Upper lobe of left lung (tissue), 6 donors: Measurements from ENCODE around the gene UBE2J2. TPM values are rescaled to one million over a fixed set of nuclear protein-coding genes. Genes with fewer than 3 reads are reported as not detected.

ENCODE experiments used
- ATAC-seq, 2 donors: fragments of 200-7000 bp; cut with Tn5 transposase; one replicate each; pipeline ENCODE4 v1.9.1; 2022; ENCODE audit warnings: mild to moderate bottlenecking in 2 of 2, moderate library complexity in 2 of 2; ENCODE audit not compliant: low FRiP score in 2 of 2
- DNase-seq, 2 donors: peaks; one replicate each; pipeline ENCODE4 v3.0.0-alpha.2; 2019 to 2020
- H3K27ac ChIP-seq, 4 donors: fragments of 200-600 bp; sonication (generic); one replicate each; pipeline ENCODE4 v1.5.1; 2016 to 2019
- H3K27me3 ChIP-seq, 4 donors: fragments of 200-600 bp; sonication (generic); one replicate each; pipeline ENCODE4 v1.5.1; 2017 to 2019
- H3K36me3 ChIP-seq, 4 donors: fragments of 200-600 bp; sonication (generic); one replicate each; pipeline ENCODE4 v1.5.1; 2016 to 2019
- H3K4me1 ChIP-seq, 4 donors: fragments of 200-600 bp; sonication (generic); one replicate each; pipeline ENCODE4 v1.5.1; 2018 to 2019
- H3K4me3 ChIP-seq, 4 donors: fragments of 200-600 bp; sonication (generic); one replicate each; pipeline ENCODE4 v1.5.1; 2017 to 2019; ENCODE audit warnings: mild to moderate bottlenecking in 2 of 4, moderate library complexity in 1 of 4
- H3K9me3 ChIP-seq, 4 donors: fragments of 200-600 bp; sonication (generic); one replicate each; pipeline ENCODE4 v1.5.1; 2018 to 2019
- EP300 ChIP-seq, 4 donors: sonication (generic); formaldehyde crosslinking; IDR thresholded peaks; one replicate each; pipeline ENCODE4 v1.5.1; 2017; ENCODE audit warnings: antibody characterized with exemption in 4 of 4, control low read depth in 2 of 4
- POLR2A ChIP-seq, 4 donors: fragments of 450-650 bp; IDR thresholded peaks; one replicate each; pipeline ENCODE4 v1.5.1; 2016 to 2017; ENCODE audit warnings: antibody characterized with exemption in 4 of 4, mild to moderate bottlenecking in 2 of 4
- POLR2AphosphoS5 ChIP-seq, 2 donors: sonication (generic); formaldehyde crosslinking; IDR thresholded peaks; one replicate each; pipeline ENCODE4 v1.5.1; 2017; ENCODE audit warnings: antibody characterized with exemption in 2 of 2
- WGBS, 2 donors: methylation state at CpG; one replicate each; pipeline ENCODE4 v1.1.5; 2017 to 2018; 5-methylcytosine and 5-hydroxymethylcytosine counted together
- total RNA-seq, 6 donors: library from RNA; depleted of rRNA in 4 of 6; stranded (reverse); fragments of >200 nt in 4 of 6; gene quantifications; one replicate each; pipeline versions ENCODE4 v1.1.0 to v1.2.1, GENCODE V29; 2016 to 2021
- TF ChIP-seq, protein P1 (sequence below), 6 experiments: fragments of 450-650 bp in 4 of 6; fragments of 200-600 bp in 2 of 6; sonication (generic) in 2 of 6; IDR thresholded peaks; one replicate each; pipeline ENCODE4 v1.5.1; 2016 to 2019; ENCODE audit warnings: antibody characterized with exemption in 6 of 6
- donor health status: DM: no; HTN: no; CAD: no; lungs with moderate emphysema.
- donor health status: DM: no; HTN: yes; CAD: no; lungs with severe emphysema.

Gene UBE2J2
- total RNA-seq, 6 donors from 2014 or later: 41.5 to 88.0 (median 50.5) TPM

DNA sequence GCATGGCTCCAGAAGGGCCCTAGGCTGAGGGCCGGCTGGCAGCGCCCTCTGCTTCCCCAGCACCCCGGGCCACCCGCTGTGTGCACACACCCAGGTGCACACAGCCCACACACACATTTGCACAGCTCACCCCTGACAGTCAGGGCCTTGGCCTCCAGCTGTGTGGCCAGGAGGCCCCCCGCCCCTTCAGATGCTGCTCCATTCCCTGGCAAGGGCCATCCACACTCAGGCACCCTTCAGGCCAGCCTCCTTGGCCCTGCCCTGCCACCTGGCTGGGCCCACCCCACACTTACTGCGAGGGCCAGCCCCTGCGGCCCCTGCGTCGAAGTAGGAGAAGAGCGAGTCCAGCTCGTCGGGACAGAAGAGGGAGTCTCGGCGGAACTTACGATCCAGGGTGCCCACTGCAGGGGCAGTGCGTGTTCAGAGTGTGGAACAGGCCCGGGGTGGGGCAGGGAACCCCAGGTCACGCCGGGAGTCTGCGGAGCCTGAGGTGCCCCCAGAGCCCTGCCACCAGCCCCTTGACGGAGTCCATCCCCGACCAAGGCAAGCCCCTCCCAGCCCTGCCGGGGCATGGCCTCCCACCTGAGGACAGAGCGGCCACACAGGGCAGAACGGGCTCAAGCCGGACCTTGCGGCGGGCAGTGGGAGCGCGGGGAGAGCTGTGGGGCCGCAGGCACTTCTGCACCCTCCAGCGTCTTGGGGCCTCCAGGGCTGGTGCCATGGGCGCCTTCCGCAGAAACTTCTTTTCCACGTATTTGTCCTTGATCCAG, 21.7 kb upstream of the UBE2J2 start:
- WGBS, 2 donors: 95 to 98% methylated on average over 14 to 31 of the region's 35 CpGs
- Histone ChIP-seq H3K27ac (no peak overlapping the region), H3K9me3 (no peaks in the 10 kb centered on the region), H3K4me3 (no peak overlapping the region), H3K36me3 (peaks cover 0 to 43% (median 16%) of the 10 kb centered on the region in 4 donors), H3K4me1 (peaks cover 0 to 14% (median 9%) of the 10 kb centered on the region in 4 donors), H3K27me3 (peaks cover 0 to 3% (median 0%) of the 10 kb centered on the region in 4 donors)
- TF ChIP-seq POLR2AphosphoS5 (IDR thresholded peaks at IDR 0.05): no peak
- TF ChIP-seq, protein P1, sequence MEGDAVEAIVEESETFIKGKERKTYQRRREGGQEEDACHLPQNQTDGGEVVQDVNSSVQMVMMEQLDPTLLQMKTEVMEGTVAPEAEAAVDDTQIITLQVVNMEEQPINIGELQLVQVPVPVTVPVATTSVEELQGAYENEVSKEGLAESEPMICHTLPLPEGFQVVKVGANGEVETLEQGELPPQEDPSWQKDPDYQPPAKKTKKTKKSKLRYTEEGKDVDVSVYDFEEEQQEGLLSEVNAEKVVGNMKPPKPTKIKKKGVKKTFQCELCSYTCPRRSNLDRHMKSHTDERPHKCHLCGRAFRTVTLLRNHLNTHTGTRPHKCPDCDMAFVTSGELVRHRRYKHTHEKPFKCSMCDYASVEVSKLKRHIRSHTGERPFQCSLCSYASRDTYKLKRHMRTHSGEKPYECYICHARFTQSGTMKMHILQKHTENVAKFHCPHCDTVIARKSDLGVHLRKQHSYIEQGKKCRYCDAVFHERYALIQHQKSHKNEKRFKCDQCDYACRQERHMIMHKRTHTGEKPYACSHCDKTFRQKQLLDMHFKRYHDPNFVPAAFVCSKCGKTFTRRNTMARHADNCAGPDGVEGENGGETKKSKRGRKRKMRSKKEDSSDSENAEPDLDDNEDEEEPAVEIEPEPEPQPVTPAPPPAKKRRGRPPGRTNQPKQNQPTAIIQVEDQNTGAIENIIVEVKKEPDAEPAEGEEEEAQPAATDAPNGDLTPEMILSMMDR (IDR thresholded peaks at IDR 0.05): no peak
- no peak for TF ChIP-seq POLR2A (IDR thresholded peaks at IDR 0.05)
- TF ChIP-seq EP300 (IDR thresholded peaks at IDR 0.05): no peak
- ATAC-seq (no peak), DNase-seq (peak in 1 of 2 donors; percentile 78)

DNA sequence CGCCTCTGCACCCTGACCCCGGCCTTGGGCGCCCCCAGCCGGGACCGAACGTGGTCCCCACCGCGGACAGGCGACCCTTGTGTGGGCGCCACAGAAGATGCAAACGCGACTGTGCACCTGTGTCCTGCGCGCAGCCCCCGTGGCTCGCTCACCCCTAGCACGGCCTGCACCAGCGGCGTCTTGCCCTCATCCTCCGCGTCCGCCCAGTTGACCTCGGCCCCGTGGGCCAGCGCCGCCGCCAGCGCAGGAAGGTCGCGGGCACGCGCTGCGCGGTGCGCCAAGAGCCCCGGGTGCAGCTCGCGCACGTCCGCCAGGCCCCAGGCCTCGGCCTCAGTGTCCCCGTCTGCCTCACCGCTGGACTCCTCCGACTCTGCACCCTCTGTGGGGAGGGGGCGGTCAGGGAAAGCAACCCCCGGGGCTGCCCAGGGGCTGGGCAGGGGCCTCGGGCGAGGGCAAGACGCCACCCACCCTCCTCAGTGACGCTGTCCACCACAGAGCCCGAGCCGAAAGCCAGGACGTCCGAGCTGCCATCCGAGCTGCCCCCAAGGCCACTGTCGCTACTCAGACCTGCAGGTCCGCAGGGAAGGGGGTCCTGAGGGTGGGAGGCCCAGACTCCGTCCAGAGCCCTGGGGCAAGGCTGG, 20.7 kb upstream of the UBE2J2 start:
- H3K27me3 ChIP-seq: peaks cover 0 to 3% (median 0%) of the 10 kb centered on the region in 4 donors
- ATAC-seq (no peak), DNase-seq (peak in 1 of 2 donors; percentile 79)
- H3K36me3 ChIP-seq: peaks cover 0 to 43% (median 16%) of the 10 kb centered on the region in 4 donors
- H3K4me1 ChIP-seq: peaks cover 0 to 14% (median 9%) of the 10 kb centered on the region in 4 donors
- WGBS, 2 donors: 93 to 97% methylated on average over 21 to 52 of the region's 58 CpGs
- no peak overlapping the region for H3K4me3 ChIP-seq
- no peak overlapping the region for H3K27ac ChIP-seq
- H3K9me3 ChIP-seq: no peaks in the 10 kb centered on the region
- TF ChIP-seq, protein P1 (IDR thresholded peaks at IDR 0.05): no peak
- no peak for TF ChIP-seq POLR2AphosphoS5 (IDR thresholded peaks at IDR 0.05)

DNA sequence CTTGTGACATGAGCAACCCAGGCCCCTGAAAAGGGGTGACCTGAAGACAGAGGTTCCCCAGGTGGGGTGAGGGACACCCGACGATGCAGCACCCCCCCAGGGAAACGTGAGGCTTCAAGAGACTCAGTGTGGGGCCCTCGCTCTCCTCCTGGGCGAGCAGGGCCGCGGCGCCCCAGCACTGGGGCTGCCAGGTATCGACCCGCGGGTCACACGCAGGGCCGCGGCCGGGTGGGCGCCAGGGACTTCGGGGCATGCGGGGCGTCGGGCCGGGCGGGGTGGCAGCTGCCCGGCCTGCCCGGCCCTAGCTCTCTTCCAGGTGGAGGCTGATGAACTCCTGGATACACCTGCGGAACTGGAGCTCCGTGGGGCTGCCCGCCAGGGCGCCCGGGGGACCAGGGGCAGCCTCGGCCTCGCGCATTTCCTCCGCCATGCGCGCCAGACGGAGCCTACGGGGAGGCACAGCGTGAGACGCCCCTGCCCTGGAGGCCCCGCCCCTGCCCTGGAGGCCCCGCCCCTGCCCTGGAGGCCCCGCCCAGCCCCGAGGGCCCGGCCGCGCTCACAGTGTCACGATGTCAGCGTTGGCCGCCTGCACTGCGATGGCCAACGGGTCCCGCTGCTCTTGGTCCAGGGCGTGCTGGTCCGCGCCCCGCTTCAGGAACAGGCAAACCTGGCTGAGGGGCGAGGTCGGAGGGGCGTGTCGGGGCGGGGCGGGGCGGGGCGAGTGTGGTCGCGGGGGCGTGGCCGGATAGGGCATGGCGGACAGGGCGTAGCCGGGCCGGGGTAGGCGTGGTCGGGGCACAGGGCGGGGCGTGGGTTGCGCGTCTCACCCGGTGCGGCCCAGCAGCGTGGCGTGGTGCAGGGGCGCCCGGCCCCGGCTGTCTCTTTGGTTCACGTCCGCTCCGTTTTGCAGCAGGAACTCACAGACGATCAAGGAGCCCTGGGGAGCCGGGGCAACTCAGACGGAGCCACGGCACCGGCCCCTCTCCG, 19.9 kb upstream of the UBE2J2 start:
- Histone ChIP-seq H3K9me3 (no peaks in the 10 kb centered on the region), H3K36me3 (peaks cover 0 to 43% (median 16%) of the 10 kb centered on the region in 4 donors), H3K4me1 (peaks cover 0 to 14% (median 9%) of the 10 kb centered on the region in 4 donors), H3K27me3 (peaks cover 0 to 3% (median 0%) of the 10 kb centered on the region in 4 donors), H3K27ac (no peak overlapping the region), H3K4me3 (no peak overlapping the region)
- WGBS, 2 donors: 87 to 98% methylated on average over 12 to 38 of the region's 94 CpGs
- TF ChIP-seq, protein P1 (IDR thresholded peaks at IDR 0.05): no peak
- peak in 1 of 2 donors; percentile 86 for DNase-seq
- no peak for ATAC-seq

DNA sequence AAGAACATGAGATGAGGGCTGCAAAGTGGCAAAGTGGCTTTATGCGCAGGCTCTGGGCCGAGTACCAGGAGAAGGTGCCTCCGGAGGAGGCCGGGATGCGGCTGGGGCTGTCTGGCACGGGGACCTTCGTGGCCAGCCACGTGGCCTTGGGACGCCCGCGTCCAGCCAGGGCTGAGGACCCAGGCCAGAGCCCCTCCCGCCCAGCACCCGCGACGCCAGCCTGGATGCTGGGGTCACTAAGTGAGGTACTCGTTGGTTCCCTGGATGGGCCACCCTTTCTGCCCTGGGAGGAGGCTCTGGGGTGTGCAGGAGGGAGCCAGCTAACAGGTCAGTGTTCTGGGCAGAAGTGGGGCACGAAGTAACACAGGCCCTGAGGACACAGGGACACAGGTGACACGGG, 19.2 kb upstream of the UBE2J2 start:
- whole genome bisulfite sequencing, 2 donors: 90 to 95% methylated on average over 7 to 18 of the region's 18 CpGs
- Histone ChIP-seq H3K4me3 (no peak overlapping the region), H3K36me3 (peaks cover 0 to 40% (median 15%) of the 10 kb centered on the region in 4 donors), H3K9me3 (no peaks in the 10 kb centered on the region), H3K4me1 (peaks cover 0 to 14% (median 9%) of the 10 kb centered on the region in 4 donors), H3K27ac (no peak overlapping the region), H3K27me3 (peaks cover 0 to 3% (median 0%) of the 10 kb centered on the region in 4 donors)
- ATAC-seq: no peak
- DNase-seq: peak in 1 of 2 donors; percentile 84
- no peak for TF ChIP-seq POLR2AphosphoS5 (IDR thresholded peaks at IDR 0.05)

DNA sequence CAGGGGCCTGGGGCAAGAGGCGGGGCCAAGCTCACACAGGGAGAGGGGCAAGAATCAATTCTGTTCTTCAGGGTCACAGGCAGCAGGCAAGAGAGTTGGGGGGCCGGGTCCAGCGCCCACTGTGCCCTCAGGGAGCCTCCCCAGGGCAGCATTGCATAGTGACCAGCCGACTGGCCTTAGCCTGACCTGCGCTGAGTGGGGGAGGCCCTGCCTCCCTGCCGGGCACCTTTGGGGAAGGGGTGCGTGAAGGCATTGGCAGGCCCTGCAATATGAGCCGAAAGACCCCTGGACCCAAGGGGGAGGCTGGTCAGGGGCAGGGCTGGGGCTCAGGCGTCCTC, 18.8 kb upstream of the UBE2J2 start:
- Histone ChIP-seq H3K4me3 (no peak overlapping the region), H3K36me3 (peaks cover 0 to 36% (median 13%) of the 10 kb centered on the region in 4 donors), H3K27ac (no peak overlapping the region), H3K9me3 (no peaks in the 10 kb centered on the region), H3K27me3 (peaks cover 0 to 3% (median 0%) of the 10 kb centered on the region in 4 donors), H3K4me1 (peaks cover 0 to 14% (median 9%) of the 10 kb centered on the region in 4 donors)
- DNase-seq (no peak), ATAC-seq (peak in 1 of 2 donors; percentile 1)
- TF ChIP-seq POLR2A (IDR thresholded peaks at IDR 0.05) (no peak), POLR2AphosphoS5 (IDR thresholded peaks at IDR 0.05) (no peak), EP300 (IDR thresholded peaks at IDR 0.05) (no peak)
- TF ChIP-seq, protein P1 (IDR thresholded peaks at IDR 0.05): no peak
- 85 to 93% methylated on average over 4 to 9 of the region's 9 CpGs for WGBS, 2 donors
